Tibial artery (tissue), 4 donors: ENCODE measurements around the gene HOXC12.

Experiments used
- DNase-seq, 2 donors: peaks; one replicate each; pipeline ENCODE4 v3.0.0-alpha.2; 2019
- H3K27ac ChIP-seq, 2 donors: fragments of 200-600 bp; sonication (generic) in 1 of 2; 1 replicate in 1 of 2; 2 replicates in 1 of 2; pipeline ENCODE4 v1.5.1; 2018 to 2019; ENCODE audit warnings: mild to moderate bottlenecking in 1 of 2
- H3K27me3 ChIP-seq, 2 donors: fragments of 200-600 bp; sonication (generic) in 1 of 2; one replicate each; pipeline versions ENCODE4 v1.5.1 to v1.6.0; 2016 to 2019
- H3K36me3 ChIP-seq, 3 donors: fragments of 200-600 bp; sonication (generic) in 2 of 3; one replicate each; pipeline ENCODE4 v1.5.1; 2016 to 2019; ENCODE audit warnings: mild to moderate bottlenecking in 2 of 3
- H3K4me1 ChIP-seq, 4 donors: fragments of 200-600 bp; sonication (generic) in 2 of 4; 1 replicate in 3 of 4; 2 replicates in 1 of 4; pipeline ENCODE4 v1.5.1; 2016 to 2019
- H3K4me3 ChIP-seq, 2 donors: fragments of 200-600 bp; sonication (generic) in 1 of 2; 1 replicate in 1 of 2; 2 replicates in 1 of 2; pipeline ENCODE4 v1.5.1; 2018 to 2019; ENCODE audit warnings: mild to moderate bottlenecking in 2 of 2
- H3K9me3 ChIP-seq, 3 donors: fragments of 200-600 bp; sonication (generic) in 1 of 3; one replicate each; pipeline ENCODE4 v1.5.1; 2016 to 2019
- CTCF ChIP-seq, 2 experiments: fragments of 200-600 bp in 1 of 2; fragments of 450-650 bp in 1 of 2; IDR thresholded peaks; one replicate each; pipeline ENCODE4 v1.5.1; 2017 to 2019; ENCODE audit warnings: antibody characterized with exemption in 2 of 2, mild to moderate bottlenecking in 1 of 2, moderate library complexity in 1 of 2
- intact Hi-C: fragments of 100-400 bp; cut with DNase I; formaldehyde crosslinking; loops from one replicate; pipeline ENCODE4 v1.15.0; 2023; ENCODE audit warnings: low total_unique reads

The HOXC12 gene

GRCh38 chr12:53991077-53991460, 36.4 kb downstream of the HOXC12 start:
- no peaks in the 10 kb centered on the region for H3K9me3 ChIP-seq
- intact Hi-C loops = no loop called here
- DNase-seq = peak; percentile 88 to 89
- H3K27me3 ChIP-seq = no peaks in the 10 kb centered on the region
- H3K36me3 ChIP-seq = no peaks in the 10 kb centered on the region
- no peak for TF ChIP-seq CTCF (IDR thresholded peaks at IDR 0.05)
- peaks cover 8 to 73% (median 61%) of the 10 kb centered on the region in 4 donors for H3K4me1 ChIP-seq
- peak overlapping the region; percentile 93 to 98 for H3K27ac ChIP-seq
- H3K4me3 ChIP-seq = peak overlapping the region; percentile 41 to 64

GRCh38 chr12:53992377-53992889, 37.7 kb downstream of the HOXC12 start:
- Histone ChIP-seq H3K9me3 (no peaks in the 10 kb centered on the region), H3K27ac (peak overlapping the region; percentile 93 to 98), H3K36me3 (no peaks in the 10 kb centered on the region), H3K4me3 (peak overlapping the region in 1 of 2 donors; percentile 64), H3K4me1 (peaks cover 8 to 76% (median 60%) of the 10 kb centered on the region in 4 donors), H3K27me3 (no peaks in the 10 kb centered on the region)
- TF ChIP-seq CTCF (IDR thresholded peaks at IDR 0.05) = no peak
- intact Hi-C loops = no loop called here
- no peak for DNase-seq

GRCh38 chr12:53993162-53994008, 38.7 kb downstream of the HOXC12 start:
- Histone ChIP-seq H3K27me3 (no peaks in the 10 kb centered on the region), H3K27ac (peak overlapping the region; percentile 93 to 98), H3K36me3 (no peaks in the 10 kb centered on the region), H3K9me3 (no peaks in the 10 kb centered on the region), H3K4me3 (peak overlapping the region; percentile 64 to 76), H3K4me1 (peaks cover 8 to 76% (median 62%) of the 10 kb centered on the region in 4 donors)
- intact Hi-C loops = no loop called here
- DNase-seq = no peak
- TF ChIP-seq CTCF (IDR thresholded peaks at IDR 0.05) = no peak

GRCh38 chr12:53994009-53994263, 39.2 kb downstream of the HOXC12 start:
- Histone ChIP-seq H3K27me3 (no peaks in the 10 kb centered on the region), H3K36me3 (no peaks in the 10 kb centered on the region), H3K4me1 (peaks cover 5 to 76% (median 58%) of the 10 kb centered on the region in 4 donors), H3K9me3 (no peaks in the 10 kb centered on the region), H3K27ac (peak overlapping the region; percentile 93 to 98), H3K4me3 (peak overlapping the region; percentile 64 to 76)
- no peak for TF ChIP-seq CTCF (IDR thresholded peaks at IDR 0.05)
- intact Hi-C loops = no loop called here
- no peak for DNase-seq

- no peaks in the 10 kb centered on the region for H3K9me3 ChIP-seq
- DNase-seq = no peak
- peaks cover 4 to 74% (median 56%) of the 10 kb centered on the region in 4 donors for H3K4me1 ChIP-seq
- H3K27ac ChIP-seq = peak overlapping the region; percentile 93 to 98
- no peak for TF ChIP-seq CTCF (IDR thresholded peaks at IDR 0.05)
- H3K4me3 ChIP-seq = peak overlapping the region; percentile 64 to 76
- H3K36me3 ChIP-seq = no peaks in the 10 kb centered on the region
- intact Hi-C loops = no loop called here
- H3K27me3 ChIP-seq = no peaks in the 10 kb centered on the region
Observed at GRCh38 chr12:53994264-53995001, 39.7 kb downstream of the HOXC12 start.
